OCI-LY7 (cell line): ENCODE measurements around the gene KAT6B.

Experiments
- EZH2phosphoT487 ChIP-seq: fragments of 200-600 bp; sonication (generic); IDR thresholded peaks from 2 replicates; pipeline ENCODE4 v1.6.1; 2018; ENCODE audit warnings: low read depth, borderline replicate concordance, mild to moderate bottlenecking, mixed run types, antibody characterized with exemption, low read length, moderate library complexity, mixed read lengths
- TF ChIP-seq, protein P1 (sequence below): fragments of 200-600 bp; sonication (generic); conservative IDR thresholded peaks from 2 replicates; pipeline ENCODE4 v1.5.1; 2014; ENCODE audit warnings: mild to moderate bottlenecking, antibody characterized with exemption, low read length, moderate library complexity, mixed read lengths

DNA sequence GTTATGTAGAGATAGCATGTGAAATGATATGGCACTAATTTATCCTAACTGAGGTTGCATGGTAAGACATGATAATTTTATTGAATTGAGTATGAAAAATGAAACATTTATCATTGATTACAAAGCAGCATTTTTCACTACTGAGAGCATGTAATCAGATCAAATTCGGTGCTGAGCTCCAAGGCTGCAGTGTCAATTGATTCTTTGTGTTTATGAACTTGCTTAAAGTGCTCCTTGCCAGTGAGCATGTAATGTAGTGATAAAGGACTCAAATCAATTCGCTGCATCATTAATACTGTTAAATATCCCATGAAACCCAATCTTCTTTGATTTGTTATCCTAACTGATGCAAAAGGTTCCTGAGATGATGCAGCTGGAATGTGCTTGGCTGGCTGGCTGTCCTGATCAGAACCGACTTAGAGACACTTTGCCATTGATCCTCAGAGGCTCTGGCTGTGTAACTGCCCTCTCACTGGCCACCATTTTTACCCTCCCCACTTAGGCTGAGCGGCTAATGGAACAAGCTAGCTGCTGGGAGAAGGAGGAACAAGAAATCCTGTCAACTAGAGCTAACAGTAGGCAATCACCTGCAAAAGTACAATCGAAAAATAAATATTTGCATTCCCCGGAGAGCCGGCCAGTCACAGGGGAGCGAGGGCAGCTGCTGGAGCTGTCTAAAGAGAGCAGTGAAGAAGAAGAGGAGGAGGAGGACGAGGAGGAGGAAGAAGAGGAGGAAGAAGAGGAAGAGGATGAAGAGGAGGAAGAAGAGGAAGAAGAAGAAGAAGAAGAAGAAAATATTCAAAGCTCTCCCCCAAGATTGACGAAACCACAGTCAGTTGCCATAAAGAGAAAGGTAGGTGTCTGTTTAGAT, 195.2 kb downstream of the KAT6B start:
- TF ChIP-seq, protein P1, sequence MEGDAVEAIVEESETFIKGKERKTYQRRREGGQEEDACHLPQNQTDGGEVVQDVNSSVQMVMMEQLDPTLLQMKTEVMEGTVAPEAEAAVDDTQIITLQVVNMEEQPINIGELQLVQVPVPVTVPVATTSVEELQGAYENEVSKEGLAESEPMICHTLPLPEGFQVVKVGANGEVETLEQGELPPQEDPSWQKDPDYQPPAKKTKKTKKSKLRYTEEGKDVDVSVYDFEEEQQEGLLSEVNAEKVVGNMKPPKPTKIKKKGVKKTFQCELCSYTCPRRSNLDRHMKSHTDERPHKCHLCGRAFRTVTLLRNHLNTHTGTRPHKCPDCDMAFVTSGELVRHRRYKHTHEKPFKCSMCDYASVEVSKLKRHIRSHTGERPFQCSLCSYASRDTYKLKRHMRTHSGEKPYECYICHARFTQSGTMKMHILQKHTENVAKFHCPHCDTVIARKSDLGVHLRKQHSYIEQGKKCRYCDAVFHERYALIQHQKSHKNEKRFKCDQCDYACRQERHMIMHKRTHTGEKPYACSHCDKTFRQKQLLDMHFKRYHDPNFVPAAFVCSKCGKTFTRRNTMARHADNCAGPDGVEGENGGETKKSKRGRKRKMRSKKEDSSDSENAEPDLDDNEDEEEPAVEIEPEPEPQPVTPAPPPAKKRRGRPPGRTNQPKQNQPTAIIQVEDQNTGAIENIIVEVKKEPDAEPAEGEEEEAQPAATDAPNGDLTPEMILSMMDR: no peak
- no peak for TF ChIP-seq EZH2phosphoT487
